HG02981 (cell line): ENCODE results near the gene COL1A2.

ENCODE experiments used
- ATAC-seq: cut with Tn5 transposase; IDR thresholded peaks from one replicate; pipeline ENCODE4 v1.9.1; 2021; ENCODE audit warnings: mild to moderate bottlenecking, moderate library complexity; ENCODE audit not compliant: unreplicated experiment

The COL1A2 gene

GRCh38 chr7:94382746-94383145, 11.9 kb upstream of the COL1A2 start:
- no peak for ATAC-seq

GRCh38 chr7:94384315-94384714, 10.4 kb upstream of the COL1A2 start:
- ATAC-seq, result no peak

GRCh38 chr7:94386416-94386815, 8.3 kb upstream of the COL1A2 start:
- ATAC-seq, result no peak

- ATAC-seq, result no peak
Observed at GRCh38 chr7:94388540-94388939, 6.2 kb upstream of the COL1A2 start.

- ATAC-seq, result no peak
Observed at GRCh38 chr7:94389381-94389780, 5.3 kb upstream of the COL1A2 start.

- ATAC-seq, result no peak
Observed at GRCh38 chr7:94391726-94392392, 2.8 kb upstream of the COL1A2 start.

- ATAC-seq, result no peak
Observed at GRCh38 chr7:94392393-94392786, 2.3 kb upstream of the COL1A2 start.

GRCh38 chr7:94393246-94394108, 1.2 kb upstream of the COL1A2 start:
- no peak for ATAC-seq

- no peak for ATAC-seq
Observed at GRCh38 chr7:94394109-94394436, 622 bp upstream of the COL1A2 start.

- peak; percentile 93 for ATAC-seq
Observed at GRCh38 chr7:94395141-94396036, 694 bp downstream of the COL1A2 start.

GRCh38 chr7:94396037-94396431, 1.3 kb downstream of the COL1A2 start:
- ATAC-seq, result no peak

- ATAC-seq, result no peak
Observed at GRCh38 chr7:94396596-94396995, 1.9 kb downstream of the COL1A2 start.

- no peak for ATAC-seq
Observed at GRCh38 chr7:94397722-94398121, 3.0 kb downstream of the COL1A2 start.

- no peak for ATAC-seq
Observed at GRCh38 chr7:94398841-94399240, 4.1 kb downstream of the COL1A2 start.

- no peak for ATAC-seq
Observed at GRCh38 chr7:94400022-94400421, 5.3 kb downstream of the COL1A2 start.

GRCh38 chr7:94400643-94401427, 6.1 kb downstream of the COL1A2 start:
- no peak for ATAC-seq

GRCh38 chr7:94401428-94401814, 6.7 kb downstream of the COL1A2 start:
- no peak for ATAC-seq

- ATAC-seq, result no peak
Observed at GRCh38 chr7:94403546-94403945, 8.9 kb downstream of the COL1A2 start.

GRCh38 chr7:94405506-94405905, 10.8 kb downstream of the COL1A2 start:
- ATAC-seq, result no peak

- no peak for ATAC-seq
Observed at GRCh38 chr7:94406696-94407095, 12.0 kb downstream of the COL1A2 start.
